Activated T-cell treated with anti-CD3 and anti-CD28 coated beads for 1 hour (primary cell): ENCODE data around the gene NDC80.
A peak's percentile ranks its signal among the peaks of the same experiment; 100 is the strongest.
"Not testable (repeated sequence)": the region's sequence is repeated elsewhere in the genome, so short reads cannot be mapped to it uniquely, and the experiment has no call there.

Experiments used
- DNase-seq: peaks from one replicate; pipeline ENCODE4 v3.0.0-alpha.2; 2020; ENCODE audit warnings: low read depth

Gene NDC80

DNA sequence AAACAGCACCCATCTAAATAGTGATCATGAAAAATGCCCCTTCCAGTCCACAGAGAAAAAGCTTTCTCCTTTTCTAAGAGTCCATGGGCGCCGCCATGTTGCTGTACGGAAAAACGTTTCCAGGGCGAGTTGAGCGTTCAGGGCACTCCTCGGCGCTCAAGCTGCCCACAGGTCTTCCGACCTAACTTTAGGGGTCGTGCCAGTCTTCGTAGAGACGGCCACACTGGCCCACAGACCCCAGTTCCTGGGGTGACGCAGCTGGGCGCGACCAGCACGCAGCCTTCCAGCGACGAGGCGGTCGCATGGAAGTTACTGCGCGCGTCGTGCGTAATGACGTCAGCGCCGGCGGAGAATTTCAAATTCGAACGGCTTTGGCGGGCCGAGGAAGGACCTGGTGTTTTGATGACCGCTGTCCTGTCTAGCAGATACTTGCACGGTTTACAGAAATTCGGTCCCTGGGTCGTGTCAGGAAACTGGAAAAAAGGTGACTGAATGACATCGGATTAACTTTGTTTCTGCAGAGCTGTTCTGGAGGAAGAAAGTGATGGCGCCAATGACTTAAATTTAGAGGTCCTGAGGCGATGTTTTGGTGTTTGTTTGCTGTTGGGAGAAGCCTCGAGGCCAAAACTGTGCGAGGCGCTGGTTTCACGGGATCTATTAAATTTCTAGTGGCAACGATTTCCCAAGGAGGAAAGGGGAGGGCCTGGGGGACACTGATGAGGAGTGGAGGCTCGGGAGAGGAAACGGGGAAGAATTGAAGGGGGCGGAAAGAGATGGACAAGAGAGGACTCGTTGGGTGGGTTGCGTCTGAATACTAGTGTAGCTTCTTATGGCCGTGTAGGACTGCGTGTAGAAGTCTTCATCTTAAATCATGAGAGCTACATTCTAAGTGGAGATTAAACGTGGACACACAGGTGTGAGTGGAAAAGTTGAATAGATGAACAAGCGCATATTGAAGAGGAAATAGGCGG is at the start of gene NDC80, which contains the start of gene METTL4:
Gene NDC80, plus strand, starts transcription at position 358 of the 971 bp plus-strand sequence. CDS start 1,429 bp downstream, outside the sequence.
Gene METTL4, minus strand, starts transcription at position 306 of the 971 bp plus-strand sequence. CDS start 4,289 bp downstream, outside the sequence.
- peak; percentile 75 for DNase-seq

DNA sequence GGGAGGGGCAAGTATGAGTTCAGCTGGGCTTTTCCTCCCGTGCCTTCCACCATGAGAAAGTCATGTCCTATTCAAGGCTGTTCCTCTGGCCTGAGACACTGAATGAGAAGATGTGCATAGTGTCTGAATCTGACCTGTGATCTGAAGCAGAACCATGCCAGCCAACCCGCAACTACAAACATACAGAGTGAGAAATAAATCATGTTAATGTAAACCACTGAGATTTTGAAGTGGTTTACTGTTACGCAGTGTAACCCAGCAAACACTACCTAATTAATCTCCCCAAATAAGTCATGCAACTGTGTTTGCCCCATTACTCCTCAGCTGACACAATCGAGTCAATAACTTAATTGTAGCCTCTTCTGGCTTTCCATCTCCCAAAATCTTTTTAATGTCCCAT is 49.2 kb upstream of the NDC80 start:
- DNase-seq = no peak

DNA sequence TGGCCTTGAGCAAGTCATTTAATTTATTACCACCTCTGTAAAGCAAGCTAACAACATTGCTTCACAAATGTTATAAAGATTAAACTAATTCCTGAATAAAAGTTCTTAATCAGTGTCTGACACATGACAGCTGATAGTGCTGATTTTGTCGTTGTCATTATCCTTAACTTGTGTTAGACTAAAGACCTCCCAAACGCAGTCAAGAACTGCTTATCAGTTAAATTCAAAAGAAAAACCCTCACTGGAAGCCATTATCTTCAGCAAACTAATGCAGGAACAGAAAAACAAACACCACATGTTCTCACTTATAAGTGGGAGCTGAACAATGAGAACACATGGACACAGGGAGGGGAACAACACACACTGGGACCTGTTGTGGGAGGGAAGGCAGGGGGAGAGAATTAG is 46.6 kb upstream of the NDC80 start:
- not testable (repeated sequence) for DNase-seq

DNA sequence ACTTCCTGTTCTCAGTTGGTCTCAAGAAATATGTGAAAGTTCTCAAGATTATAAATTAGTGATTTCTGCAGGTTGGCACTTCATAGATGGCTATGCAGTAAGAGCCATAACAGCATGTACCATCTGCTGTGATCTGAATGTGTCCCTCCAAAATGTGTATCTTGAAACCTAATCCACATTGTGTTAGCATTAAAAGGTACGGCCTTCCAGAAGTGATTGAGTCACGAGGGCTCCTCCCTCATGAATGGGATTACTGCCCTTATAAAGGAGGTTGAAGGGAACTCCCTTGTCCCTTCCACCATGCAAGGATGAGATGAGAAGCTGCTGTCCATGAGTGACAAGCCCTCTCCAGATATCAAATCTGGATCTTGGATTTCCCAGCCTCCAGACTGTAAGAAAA is 45.0 kb upstream of the NDC80 start:
- no peak for DNase-seq

DNA sequence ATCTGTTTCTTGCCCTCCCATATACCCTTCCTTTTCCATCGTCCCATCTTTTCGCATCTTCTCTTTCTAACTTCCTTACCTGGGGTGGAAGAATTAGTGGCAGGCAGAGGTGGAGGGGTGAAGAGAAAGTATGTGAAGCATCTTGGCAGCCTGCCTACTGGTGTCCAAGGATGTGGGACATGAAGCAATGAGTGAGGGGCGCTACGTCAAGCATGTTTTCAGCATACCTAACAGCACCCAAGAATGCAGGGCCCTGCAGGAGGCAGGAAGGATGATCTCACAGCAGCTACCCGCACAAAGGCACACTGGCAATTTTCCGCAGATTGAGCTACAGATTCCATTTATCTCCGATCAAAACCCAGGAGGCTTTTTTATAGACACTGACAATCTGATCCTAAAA is 42.2 kb upstream of the NDC80 start:
- DNase-seq = no peak

DNA sequence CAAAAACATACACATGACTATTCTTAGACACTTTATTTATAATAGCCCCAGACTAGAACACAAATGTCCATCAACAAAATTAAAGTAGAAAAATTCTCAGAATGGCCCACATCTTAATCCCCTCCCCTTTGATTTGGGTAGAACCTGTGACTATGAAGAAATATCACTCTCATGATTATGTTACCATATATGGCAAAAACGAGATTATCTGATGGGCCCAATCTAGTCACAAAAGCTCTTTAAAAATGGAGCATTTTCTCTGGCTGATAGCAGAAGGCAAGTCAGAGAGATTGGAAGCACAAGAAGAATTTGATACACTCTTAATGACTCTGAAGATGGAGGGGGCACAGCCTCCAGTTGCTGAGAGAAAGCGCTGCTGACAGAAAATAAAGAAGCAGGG is 39.6 kb upstream of the NDC80 start:
- DNase-seq = no peak

DNA sequence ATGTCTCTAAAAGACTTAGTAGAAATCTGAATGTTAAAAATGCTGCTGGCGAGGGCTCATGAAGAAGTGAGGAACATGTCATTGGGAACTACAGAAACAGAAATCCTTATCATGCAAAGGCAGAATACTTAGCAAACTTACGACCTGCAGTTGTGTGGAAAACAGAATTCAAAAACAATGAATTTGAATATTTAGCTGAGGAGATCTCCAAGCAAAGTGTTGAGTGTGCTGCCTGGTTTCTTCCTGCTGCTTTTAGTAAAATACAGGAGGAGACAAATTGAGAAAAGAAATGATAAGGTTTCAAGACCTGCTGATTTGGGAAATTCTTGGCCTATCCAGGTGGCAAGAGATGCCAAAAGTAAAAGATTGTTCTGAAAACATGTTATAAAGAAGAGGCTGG is 38.6 kb upstream of the NDC80 start:
- DNase-seq = no peak

DNA sequence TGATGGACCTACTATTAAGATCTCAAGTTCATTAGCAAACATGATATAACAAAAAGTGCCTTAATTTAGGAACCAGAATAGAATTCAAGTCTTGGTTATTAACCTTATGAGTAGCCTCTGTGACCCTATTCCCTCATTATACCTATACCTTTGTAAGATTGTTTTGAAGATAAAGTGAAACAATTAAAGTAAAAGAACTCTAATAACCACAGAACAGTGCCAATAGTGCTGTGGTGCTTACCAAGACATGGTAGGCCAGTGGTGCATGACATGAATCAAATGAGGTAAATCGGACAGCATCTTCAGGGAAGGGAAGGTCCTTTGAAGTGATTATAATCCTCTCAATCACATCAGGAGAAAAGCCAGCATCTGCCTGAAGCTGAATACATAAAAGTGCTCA is 36.5 kb upstream of the NDC80 start:
- DNase-seq = no peak

DNA sequence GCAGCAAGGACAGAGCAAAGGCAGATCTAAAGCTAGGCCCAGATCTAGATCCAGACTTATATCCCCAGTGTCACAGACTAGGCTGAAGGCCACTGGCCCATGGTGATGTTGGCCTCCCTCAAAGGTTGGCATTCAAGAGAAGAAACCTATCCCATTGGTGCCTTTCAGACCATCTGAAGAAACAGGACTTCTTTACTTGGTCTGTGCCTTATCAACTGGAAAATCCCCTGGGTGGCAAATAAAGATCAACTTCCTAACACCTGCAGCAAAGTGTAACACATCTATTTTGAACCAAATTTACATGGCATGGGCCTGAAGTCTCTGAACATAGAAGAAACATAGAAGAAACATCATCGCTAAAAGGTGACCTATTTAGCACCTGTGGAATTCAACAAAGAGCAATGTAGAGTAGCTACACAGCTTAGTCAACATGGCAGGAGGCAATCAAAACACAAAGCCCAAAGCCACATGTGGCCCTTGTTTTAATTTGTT is 35.9 kb upstream of the NDC80 start:
- DNase-seq = no peak

DNA sequence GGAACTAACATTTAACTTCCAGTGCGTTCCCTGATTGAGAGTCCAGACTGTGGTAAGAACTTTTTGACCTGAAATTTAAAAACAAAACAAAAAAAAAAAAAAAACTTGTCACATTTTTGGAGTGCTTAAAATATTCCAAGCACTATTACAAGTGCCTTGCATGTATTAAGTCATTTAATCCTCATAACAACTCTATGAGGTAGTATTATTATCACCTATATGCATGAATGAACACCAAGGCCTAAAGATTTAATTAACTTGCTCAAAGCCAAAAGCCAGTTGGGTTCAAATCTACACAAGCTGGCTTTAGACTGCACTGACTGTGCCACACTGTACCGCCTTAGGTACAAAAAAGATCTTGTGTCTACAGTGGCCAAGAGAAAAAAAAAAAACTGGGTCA is 35.3 kb upstream of the NDC80 start:
- DNase-seq = no peak

DNA sequence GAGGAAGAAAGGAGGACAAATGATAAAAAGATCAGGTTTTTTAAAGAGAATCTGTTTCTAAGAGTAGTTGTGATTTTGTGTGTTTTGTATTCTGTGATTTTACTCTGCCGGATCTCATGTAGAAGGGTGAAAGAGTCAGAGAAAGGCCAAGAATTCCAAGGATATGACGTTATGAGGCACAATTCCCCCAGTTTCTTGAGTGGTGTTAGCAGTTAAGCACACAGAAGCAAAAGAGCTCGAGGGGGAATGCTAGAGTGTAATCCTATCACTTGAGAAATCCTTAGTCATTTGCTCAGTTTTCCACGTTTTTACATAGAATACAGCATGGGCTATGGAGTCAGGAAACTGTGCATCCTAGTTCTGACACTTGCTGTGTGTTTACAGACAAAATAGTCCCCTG is 34.9 kb upstream of the NDC80 start:
- DNase-seq = no peak

DNA sequence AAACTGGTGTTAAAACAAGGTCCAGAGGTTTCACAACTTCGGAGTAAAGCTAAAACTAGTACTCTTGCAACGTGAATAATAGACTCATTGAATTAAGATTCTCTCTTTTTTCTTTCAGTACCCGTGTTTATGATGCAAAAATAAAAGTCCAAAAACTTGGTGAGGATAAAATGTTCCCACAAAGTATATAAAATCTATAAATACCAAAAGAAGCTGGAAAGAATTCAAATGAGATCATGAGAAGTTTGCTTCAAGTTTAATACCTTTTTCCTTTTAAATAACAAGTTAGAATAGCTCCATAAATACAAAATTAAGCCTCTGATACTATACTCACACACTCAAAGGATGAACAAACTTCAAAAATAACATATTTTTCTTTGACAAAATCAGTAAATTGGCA is 34.1 kb upstream of the NDC80 start:
- no peak for DNase-seq

DNA sequence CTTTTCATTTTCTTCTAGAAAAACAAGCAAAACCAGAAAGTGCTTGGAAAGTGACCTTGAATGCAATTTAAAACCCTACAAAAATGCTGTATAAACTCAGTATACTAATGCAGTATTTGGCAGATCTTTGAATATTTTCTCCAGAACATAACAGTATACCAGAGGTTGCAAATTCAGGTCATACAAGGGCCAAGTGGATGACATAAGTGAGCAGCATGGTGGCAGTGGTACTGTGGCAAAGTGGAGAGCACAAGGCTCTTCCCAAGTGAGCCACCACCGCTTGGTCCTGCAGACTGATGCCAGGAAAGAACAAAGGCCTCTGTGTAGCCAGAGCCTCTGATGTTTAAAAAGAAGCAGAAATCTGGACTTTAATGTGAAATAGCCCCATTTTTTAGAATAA is 33.1 kb upstream of the NDC80 start:
- DNase-seq = no peak

DNA sequence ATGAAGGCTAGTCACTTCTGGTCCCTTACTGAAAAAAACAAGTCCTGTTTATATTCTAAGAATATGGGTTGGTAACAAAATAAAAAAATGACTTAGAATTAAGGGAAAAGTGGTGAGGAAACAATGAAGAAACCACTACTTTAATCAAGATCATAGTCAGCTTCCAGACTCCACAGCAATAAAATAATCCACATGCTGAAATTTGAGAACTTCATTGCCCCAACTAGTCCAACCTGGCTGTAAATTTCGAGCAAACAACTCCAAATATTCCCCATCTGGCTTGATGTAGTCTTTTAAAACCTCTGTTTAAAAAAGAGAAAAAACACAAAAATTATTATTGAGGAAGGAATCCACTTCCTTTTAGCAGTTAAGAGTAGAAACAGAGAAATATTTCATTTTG is 32.5 kb upstream of the NDC80 start:
- no peak for DNase-seq

DNA sequence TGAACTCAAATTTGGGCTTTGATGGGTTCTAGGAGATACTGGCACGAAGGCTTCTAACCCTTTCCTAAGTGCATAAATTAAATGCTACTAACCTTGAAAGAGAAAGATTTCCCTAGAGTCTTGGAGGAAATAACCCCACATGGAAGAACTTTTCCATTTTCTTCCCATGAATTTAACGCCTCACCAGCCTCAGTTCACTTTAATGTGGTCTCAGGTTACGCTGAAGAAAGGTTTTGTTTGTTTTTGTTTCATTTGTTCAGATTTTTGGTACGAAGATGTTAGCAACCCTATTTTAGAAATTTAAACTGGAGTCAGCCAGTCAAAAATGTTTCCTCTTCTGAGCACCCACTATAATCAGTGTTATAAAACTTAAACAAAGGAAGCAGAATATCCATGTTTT is 30.8 kb upstream of the NDC80 start:
- DNase-seq = no peak

DNA sequence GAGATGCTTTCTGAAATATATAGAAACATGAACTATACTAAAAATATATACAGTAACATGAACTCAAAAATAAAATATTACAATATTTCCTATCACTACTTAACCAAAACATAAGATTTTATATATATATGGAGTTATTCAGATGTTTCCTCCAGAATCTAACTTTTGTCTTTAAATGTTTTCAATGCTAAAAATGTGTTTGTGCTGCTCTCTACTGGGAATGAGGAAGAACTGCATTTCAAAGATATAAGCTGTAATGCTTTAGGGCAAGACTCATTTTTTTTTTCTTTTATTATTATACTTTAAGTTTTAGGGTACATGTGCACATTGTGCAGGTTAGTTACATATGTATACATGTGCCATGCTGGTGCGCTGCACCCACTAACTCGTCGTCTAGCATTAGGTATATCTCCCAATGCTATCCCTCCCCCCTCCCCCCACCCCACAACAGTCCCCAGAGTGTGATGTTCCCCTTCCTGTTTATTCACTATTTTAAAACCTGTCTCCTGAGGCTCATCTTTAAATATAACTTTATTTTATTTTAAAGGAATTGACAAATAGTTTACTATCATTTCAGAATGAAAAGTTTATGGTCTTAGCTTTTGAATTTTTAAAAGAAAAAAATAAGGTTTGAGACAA is 29.3 kb upstream of the NDC80 start:
- not testable (repeated sequence) for DNase-seq

DNA sequence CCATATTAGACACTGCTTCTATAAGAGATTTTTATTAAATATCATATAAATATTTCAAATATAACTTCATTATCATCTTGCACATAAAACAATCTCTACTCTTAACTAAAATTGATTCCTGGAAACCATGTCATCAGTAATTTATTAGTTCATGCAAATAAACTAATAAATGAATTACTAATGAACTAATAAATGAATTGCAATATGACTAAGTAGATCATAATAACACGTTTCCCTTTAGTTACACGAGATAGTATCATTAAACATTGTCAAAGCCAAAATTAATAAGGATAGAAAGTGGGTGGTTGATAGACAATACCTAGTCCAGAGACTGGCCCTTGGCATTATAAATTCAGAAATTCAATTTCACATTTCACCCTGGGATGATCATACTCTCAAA is 26.2 kb upstream of the NDC80 start:
- DNase-seq = no peak

DNA sequence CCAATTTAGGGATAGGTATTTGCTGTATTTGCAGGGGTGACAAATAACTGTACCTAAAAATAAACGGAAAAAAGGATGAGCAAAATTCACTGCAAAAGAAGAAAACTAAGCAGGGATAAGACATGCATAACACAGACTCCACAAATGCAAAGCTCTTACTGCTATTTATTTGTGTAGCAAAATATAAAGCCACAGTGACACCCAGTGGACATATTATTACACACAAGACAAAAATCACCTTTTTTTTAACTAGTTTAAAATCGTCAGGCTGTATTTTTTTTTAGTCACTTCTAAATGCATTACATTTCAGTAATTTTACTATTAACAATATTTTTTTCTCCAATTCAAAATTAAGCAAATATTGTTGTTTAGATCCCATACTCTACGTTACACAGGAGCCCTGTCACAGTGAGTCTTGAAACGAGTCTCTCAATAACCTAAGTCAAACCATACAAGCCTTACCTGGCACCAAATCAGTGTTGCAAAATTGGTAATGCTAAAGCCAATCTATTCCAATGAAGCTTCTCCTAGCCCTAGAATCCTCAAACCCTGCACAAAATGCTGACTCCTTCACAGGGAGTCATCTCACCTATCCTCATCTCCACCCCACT is 23.8 kb upstream of the NDC80 start:
- no peak for DNase-seq

DNA sequence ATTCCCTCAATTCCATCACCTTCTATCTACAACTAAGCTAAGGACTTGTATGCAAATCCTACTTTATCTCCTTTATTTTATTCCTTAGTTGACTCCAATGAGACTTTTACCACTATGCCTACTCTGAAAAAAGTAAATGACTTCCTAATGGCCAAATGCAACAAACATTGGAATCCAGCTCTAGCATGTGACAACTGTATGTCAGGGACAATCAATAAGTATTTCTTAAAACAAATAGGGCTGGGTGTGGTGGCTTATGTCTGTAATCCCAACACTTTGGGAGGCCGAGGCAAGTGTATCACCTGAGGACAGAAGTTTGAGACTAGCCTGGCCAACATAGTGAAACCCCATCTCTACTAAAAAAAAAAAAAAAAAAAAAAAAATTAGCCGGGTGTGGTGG is 21.9 kb upstream of the NDC80 start:
- no peak for DNase-seq

DNA sequence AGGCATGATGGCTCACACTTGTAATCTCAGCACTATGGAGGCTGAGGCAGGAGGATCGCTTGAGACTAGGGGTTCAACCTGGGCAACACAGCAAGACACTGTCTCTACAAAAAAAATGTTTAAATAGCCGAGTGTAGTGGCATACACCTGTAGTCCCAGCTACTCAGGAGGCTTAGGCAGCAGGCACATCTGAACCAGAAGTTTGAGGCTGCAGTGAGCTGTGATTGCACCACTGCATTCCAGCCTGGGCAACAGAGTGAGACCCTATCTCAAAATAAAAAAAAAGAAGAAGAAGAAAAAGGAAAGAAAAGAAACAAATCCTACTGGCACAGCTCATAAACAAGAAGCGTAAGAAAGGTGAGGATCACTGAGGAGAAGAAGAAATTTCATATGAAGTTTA is 19.9 kb upstream of the NDC80 start:
- DNase-seq = no peak

DNA sequence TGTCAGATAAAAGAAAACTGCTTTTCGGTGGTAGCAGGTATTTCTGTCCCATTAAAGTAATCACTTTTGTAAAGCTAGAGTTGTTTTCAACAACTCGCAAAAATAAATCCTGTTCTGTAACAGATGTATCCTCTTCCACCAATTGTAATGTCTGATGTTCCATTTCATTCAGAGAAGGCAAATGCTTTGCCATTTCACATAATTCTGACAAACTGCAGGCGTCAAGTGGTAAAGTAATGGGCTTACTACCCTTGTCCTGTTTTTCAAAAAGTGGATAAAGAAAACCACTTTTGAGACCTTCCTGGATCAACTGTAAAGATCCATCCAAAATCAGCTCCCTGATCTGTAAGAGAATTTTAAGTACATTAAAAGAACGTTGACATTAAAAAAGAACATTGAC is 16.7 kb upstream of the NDC80 start:
- DNase-seq = no peak

DNA sequence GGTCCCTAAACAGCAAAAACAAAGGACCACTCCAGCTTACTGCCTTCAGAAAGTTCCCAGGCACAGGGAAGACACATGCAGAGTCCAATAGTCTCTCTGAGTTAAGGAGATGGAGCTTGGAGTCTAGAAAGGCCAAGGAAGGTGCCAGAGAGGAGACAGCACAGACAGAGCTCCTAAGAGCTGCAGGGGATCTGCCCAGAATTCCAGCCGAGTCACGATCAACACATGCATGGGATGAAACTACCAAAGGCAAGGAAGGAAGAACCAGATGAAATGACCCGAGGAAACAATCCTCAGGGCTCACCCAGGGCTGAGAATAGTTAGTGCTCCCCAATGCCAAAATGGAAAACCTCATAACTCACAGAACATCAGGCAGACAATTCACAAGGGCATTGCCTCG is 15.5 kb upstream of the NDC80 start:
- no peak for DNase-seq

DNA sequence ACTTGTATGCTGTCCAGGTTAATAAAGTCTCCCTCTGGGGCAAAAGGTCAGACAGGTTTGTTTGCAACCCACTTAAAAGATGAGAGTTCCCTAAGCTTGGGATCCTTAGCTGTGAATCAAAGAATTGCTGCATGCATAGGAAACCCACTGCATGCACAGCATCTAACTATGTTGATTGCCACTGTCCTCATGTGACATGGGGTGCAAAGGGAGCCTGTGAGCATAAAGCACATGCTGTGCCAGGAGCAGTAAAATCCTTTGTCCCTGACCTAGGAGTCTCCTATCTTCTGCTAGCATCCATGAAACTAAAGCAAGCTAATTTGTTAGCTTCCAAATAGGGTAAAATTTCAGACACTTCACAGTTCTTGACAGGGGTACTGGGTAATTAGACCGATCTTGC is 13.8 kb upstream of the NDC80 start:
- DNase-seq = no peak
